GM18508 (cell line): ENCODE data around the gene OR7A5.
"Not testable (repeated sequence)": the region's sequence is repeated elsewhere in the genome, so short reads cannot be mapped to it uniquely, and the experiment has no call there.

Experiments used
- ATAC-seq: cut with Tn5 transposase; IDR thresholded peaks from one replicate; pipeline ENCODE4 v1.9.1; 2021; ENCODE audit warnings: moderate number of reproducible peaks; ENCODE audit not compliant: insufficient read depth, unreplicated experiment

Gene OR7A5

GRCh38 chr19:14785102-14785793 lies 49.7 kb downstream of the OR7A5 start:
- ATAC-seq = not testable (repeated sequence)

DNA sequence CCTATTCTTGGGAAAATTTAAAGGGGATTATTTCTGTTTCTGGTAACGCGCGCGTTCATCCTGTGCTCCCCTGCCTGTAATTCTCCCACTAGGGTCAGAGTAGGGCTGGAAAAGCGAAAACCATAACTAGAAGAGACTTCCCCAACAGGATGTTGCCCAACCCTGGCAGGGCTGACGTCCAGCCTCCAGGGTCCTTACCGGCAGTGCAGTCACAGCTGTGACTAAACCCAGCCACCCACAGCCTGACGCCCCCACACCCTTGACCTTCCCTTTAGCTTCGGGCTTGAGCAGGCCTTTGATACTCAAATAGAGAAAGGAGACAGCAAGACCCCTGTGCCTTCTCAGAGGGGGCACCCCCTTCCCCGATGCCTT lies 50.3 kb downstream of the OR7A5 start:
- not testable (repeated sequence) for ATAC-seq

- not testable (repeated sequence) for ATAC-seq
Observed at GRCh38 chr19:14783410-14783998, 51.5 kb downstream of the OR7A5 start.

GRCh38 chr19:14782626-14783409 lies 52.2 kb downstream of the OR7A5 start:
- no peak for ATAC-seq

DNA sequence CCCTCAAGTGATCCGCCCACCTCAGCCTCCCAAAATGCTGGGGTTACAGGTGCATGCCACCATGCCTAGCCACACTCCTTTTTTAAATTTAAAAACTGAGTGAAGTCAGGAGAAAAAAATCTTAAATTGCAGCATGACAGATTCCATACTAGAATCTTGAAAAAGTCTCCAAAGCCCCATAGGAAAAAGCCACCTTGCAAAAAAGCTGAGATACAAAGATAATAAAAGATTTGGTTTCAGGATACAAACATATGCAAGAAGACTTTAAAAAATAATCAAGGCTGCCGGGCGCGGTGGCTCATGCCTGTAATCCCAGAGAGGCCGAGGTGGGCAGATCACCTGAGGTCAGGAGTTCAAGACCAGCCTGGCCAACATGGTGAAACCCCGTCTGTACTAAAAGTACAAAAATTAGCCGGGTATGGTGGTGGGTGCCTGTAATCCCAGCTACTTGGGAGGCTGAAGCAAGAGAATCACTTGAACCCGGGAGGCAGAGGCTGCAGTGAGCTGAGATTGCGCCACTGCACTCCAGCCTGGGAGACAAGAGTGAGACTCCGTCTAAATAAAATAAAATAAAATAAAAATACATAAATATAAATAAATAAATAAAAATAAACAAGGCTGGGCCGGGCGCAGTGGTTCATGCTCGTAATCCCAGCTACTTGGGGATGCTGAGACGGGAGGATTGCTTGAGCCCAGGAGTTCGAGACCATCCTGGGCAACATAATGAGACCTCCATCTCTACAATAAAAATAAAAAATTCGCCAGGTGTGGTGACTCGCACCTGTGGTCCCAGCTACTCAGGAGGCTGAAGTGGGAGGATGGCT lies 53.1 kb downstream of the OR7A5 start:
- ATAC-seq = not testable (repeated sequence)

GRCh38 chr19:14780622-14781225 lies 54.3 kb downstream of the OR7A5 start:
- not testable (repeated sequence) for ATAC-seq

DNA sequence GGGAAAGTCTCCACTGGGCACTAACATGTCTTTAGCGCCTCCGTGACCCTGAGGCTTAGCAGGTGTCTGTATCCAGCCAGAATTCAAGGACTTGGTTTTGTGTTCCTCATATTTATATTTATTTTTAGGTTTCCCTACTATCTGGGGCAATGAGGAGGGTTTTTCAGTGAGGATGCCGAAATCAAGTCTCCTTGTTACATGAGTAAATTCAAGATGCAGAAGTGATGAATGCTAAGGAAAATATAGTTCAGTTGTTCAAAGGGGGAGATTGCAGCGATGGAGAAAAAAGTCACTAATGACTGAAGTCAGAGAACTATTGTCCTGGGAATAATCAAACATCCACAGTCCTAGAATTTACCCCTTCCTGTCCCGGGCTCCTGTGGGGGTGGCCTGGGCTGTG lies 55.8 kb downstream of the OR7A5 start:
- ATAC-seq = no peak

DNA sequence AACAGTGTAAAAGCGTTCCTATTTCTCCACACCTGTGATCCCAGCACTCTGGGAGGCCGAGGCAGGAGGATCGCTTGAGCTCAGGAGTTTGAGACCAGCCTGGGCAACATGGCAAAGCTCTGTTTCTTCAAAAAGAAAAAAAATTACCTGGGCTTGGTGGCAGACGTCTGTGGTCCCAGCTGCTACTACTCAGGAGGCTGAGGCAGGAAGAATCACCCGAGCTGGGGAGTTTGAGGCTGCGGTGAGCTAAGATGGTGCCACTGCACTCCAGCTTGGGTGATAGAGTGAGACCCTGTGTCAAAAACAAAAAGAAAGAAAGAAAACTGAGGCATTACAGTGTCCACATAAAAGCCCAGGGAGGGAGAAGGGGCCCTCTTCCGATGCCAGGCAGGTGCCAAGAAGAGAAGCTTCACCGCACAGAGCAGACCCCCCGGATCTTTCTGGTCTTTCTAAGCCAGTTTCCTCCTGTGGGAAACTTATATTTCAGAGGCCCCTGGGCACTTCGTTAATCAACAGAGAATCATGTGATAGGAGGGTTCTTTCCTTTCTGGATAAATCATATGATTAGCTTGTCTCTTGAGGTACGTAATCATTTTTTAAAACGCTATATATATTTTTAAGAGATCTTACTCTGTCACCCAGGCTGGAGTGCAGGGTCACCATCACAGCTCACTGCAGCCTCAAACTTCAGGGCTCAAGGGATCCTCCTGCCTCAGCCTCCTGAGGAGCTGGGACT lies 56.7 kb downstream of the OR7A5 start, which contains the start of gene ADGRE2:
Gene ADGRE2 (minus strand): TSS at position 451 of the 736 bp plus-strand sequence. CDS start 1,804 bp downstream, outside the sequence.
- not testable (repeated sequence) for ATAC-seq

DNA sequence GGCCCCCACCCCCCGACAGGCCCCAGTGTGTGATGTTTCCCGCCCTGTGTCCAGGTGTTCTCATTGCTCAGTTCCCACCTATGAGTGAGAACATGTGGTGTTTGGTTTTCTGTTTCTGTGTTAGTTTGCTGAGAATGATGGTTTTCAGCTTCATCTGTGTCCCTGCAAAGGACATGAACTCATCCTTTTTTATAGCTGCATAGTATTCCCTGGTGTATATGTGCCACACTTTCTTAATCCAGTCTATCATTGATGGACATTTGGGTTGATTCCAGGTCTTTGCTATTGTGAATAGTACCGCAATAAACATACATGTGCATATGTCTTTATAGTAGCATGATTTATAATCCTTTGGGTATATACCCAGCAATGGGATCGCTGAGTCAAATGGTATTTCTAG lies 57.3 kb downstream of the OR7A5 start:
- not testable (repeated sequence) for ATAC-seq
